Ishikawa (cell line): ENCODE data around the gene BMPR1B.

Source experiments
- EP300 ChIP-seq: IDR thresholded peaks from 2 replicates; pipeline ENCODE4 v1.6.1; 2012; ENCODE audit warnings: borderline replicate concordance
- TAF1 ChIP-seq: IDR thresholded peaks from 2 replicates; pipeline ENCODE4 v1.6.1; 2012; ENCODE audit warnings: low read depth, mild to moderate bottlenecking

DNA sequence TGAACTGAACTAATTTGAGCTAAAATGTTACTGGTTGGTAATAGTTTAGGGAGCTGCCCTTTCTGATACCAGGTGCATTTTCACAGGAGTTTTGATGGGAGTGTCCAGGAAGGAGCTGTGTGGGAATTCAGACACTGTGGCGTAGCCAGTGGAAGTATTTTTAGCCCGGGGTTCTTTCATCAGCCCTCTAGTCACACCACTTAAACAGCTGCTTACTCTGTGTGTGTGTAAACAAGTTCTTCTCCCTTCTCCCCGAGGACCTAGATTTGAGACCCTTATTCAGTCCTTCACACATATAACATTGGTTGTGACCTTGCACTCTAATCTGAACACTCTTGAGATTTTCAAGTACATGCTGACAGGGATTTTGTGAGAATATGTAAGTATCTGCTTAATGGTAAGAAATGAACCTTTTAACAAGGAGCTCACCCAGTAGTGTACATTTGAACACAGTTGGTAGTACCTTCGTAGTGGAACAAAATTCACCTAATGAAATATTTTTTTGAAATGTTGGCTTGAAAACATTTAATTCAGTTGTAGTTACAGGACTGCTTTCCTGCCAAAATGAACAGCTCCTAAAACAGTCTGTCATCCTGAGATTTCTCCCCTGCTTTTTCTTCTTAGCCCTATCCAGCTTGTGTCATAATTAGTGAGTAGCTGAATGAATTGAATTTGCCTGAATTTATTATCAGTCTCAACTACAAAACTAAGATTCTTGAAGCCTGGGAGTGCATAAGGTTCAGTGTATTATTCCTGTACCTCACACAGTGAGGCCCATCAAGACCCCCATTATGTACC lies 61.8 kb downstream of the BMPR1B start:
- no peak for TF ChIP-seq TAF1
- no peak for TF ChIP-seq EP300
